ENCODE data around the gene ST6GALNAC6.
"Not testable (repeated sequence)": the region's sequence is repeated elsewhere in the genome, so short reads cannot be mapped to it uniquely, and the experiment has no call there.

Gene ST6GALNAC6

GRCh38 chr9:127853312-127854183, 45.9 kb downstream of the ST6GALNAC6 start:
- no peak for DNase-seq

DNA sequence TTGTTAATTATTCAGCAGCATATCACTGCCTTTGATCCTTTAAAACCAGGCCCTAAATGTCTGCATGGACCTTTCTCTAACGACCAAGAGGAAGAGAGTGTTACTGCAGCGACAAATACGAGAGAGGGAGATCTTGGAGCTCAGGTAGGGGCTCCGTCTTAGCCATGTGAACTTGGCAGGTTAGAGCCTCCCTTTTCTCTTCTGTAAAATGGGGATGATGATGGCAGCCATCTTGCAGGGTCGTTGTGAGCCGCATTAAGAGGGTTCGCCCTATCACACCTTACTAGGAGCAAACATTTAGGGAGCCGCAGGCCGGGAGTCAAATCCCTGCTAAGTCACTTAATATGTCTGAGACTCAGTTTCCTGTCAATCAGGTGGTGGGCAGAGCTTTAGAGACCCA, 46.6 kb downstream of the ST6GALNAC6 start:
- DNase-seq = no peak

- no peak for DNase-seq
These were observed 49.0 kb downstream of the ST6GALNAC6 start for GRCh38 chr9:127850286-127850830.

- DNase-seq = no peak
These were observed 50.5 kb downstream of the ST6GALNAC6 start for GRCh38 chr9:127848756-127849504.

GRCh38 chr9:127847833-127848755, 51.3 kb downstream of the ST6GALNAC6 start:
- DNase-seq = no peak

GRCh38 chr9:127847178-127847510, 52.3 kb downstream of the ST6GALNAC6 start:
- DNase-seq = no peak

- DNase-seq = no peak
These were observed 52.8 kb downstream of the ST6GALNAC6 start for GRCh38 chr9:127846443-127847177.

DNA sequence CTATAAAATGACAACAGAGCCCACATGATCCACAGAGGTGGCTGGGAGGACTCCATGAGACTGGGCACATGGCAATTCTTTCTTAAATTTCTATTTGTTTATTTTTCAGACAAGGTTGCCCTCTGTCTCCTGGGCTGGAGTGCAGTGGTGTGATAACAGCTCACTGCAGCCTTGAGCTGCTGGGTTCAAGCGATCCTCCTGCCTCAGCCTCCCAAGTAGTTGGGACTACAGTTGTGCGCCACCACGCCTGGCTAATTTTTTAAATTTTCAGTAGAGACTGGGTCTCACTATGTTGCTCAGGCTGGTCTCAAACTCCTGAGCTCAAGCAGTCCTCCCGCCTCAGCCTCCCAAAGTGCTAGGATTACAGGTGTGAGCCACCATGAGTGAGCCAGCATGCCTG, 53.8 kb downstream of the ST6GALNAC6 start:
- DNase-seq = not testable (repeated sequence)

GRCh38 chr9:127844821-127845359, 54.5 kb downstream of the ST6GALNAC6 start:
- DNase-seq = no peak

DNA sequence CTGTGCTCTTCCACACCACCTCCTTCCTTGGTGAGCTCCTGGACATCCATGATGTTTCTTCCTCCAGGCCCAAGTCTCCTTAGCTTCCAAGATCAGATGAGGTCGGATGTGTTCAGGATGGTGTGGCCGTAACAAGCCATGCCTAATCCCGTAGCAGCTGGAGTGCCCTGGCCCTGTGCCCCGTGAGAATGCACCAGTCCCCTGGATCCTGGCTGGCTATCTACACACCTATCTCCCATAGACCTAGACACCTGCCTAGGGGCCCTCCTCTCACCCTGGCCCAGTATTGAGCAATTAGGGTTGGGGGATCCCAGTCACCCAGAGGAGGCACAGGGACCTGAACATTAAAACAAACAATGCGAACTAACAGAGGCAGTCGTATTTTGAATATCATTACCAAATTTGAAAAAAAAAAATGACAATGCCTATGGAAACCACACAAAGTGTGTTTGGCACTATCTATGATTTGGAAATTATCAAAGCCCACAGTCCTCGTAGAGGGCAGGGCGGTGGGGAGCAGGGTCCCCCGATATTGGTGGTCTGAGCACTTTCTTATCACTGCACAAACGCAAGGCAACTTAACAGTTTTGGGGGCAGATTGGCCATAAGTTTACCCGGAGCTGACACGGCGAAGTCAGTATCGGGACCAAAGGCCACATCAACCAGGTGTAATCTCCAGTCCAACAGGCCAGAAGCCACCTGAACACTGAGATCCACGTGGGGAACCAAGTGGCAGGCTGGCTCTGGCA, 58.1 kb downstream of the ST6GALNAC6 start:
- no peak for DNase-seq

- no peak for DNase-seq
These were observed 60.9 kb downstream of the ST6GALNAC6 start for GRCh38 chr9:127838375-127839078.

- no peak for DNase-seq
These were observed 62.1 kb downstream of the ST6GALNAC6 start for GRCh38 chr9:127837346-127837745.

DNA sequence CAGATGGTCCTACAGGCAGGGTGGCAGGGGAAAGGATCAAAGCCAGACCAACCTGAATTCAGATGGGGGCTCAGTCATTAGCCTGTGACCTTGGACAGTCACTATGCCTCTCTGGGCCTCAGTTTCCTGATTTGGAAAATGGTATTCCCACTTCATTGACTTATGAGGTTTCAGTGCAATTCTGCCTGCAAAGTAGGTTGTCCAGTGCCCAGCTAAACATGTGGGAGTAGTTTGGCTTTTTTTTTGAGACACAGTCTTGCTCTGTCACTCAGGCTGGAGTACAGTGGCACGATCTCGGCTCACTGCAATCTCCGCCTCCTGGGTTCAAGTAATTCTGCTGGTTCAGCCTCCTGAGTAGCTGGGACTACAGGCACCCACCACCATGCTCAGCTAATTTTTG, 62.8 kb downstream of the ST6GALNAC6 start:
- DNase-seq = not testable (repeated sequence)

- no peak for DNase-seq
These were observed 63.3 kb downstream of the ST6GALNAC6 start for GRCh38 chr9:127835991-127836516.

Measured in NCI-H187 (cell line).